Measurements from ENCODE around the gene GPRC5B.

GPRC5B gene

GRCh38 chr16:19898166-19898565 is 13.5 kb upstream of the GPRC5B start:
- DNase-seq (ENCODE audit: low read depth), result no peak

- DNase-seq (ENCODE audit: low read depth), result no peak
These were observed 12.3 kb upstream of the GPRC5B start for GRCh38 chr16:19896951-19897350.

- DNase-seq (ENCODE audit: low read depth), result no peak
These were observed 9.9 kb upstream of the GPRC5B start for GRCh38 chr16:19894586-19894985.

GRCh38 chr16:19892902-19893301 is 8.3 kb upstream of the GPRC5B start:
- DNase-seq (ENCODE audit: low read depth), result no peak

GRCh38 chr16:19890901-19891300 is 6.3 kb upstream of the GPRC5B start:
- no peak for DNase-seq (ENCODE audit: low read depth)

- DNase-seq (ENCODE audit: low read depth), result no peak
These were observed 4.2 kb upstream of the GPRC5B start for GRCh38 chr16:19888834-19889233.

GRCh38 chr16:19886073-19886941 is 1.7 kb upstream of the GPRC5B start:
- DNase-seq (ENCODE audit: low read depth), result peak; percentile 62

- no peak for DNase-seq (ENCODE audit: low read depth)
These were observed 914 bp upstream of the GPRC5B start for GRCh38 chr16:19885451-19886072.

- no peak for DNase-seq (ENCODE audit: low read depth)
These were observed 622 bp downstream of the GPRC5B start for GRCh38 chr16:19883966-19884485.

GRCh38 chr16:19883296-19883965 is 1.2 kb downstream of the GPRC5B start:
- DNase-seq (ENCODE audit: low read depth), result no peak

GRCh38 chr16:19882646-19883045 is 2.0 kb downstream of the GPRC5B start:
- DNase-seq (ENCODE audit: low read depth), result no peak

- DNase-seq (ENCODE audit: low read depth), result no peak
These were observed 2.5 kb downstream of the GPRC5B start for GRCh38 chr16:19882186-19882585.

- no peak for DNase-seq (ENCODE audit: low read depth)
These were observed 2.9 kb downstream of the GPRC5B start for GRCh38 chr16:19881783-19882182.

GRCh38 chr16:19881028-19881427 is 3.6 kb downstream of the GPRC5B start:
- DNase-seq (ENCODE audit: low read depth), result no peak

- DNase-seq (ENCODE audit: low read depth), result no peak
These were observed 5.3 kb downstream of the GPRC5B start for GRCh38 chr16:19879241-19879792.

GRCh38 chr16:19878757-19879156 is 5.9 kb downstream of the GPRC5B start:
- no peak for DNase-seq (ENCODE audit: low read depth)

GRCh38 chr16:19876501-19877059 is 8.1 kb downstream of the GPRC5B start:
- no peak for DNase-seq (ENCODE audit: low read depth)

GRCh38 chr16:19875900-19876299 is 8.7 kb downstream of the GPRC5B start:
- no peak for DNase-seq (ENCODE audit: low read depth)

GRCh38 chr16:19874851-19875546 is 9.6 kb downstream of the GPRC5B start:
- no peak for DNase-seq (ENCODE audit: low read depth)

- no peak for DNase-seq (ENCODE audit: low read depth)
These were observed 10.6 kb downstream of the GPRC5B start for GRCh38 chr16:19874026-19874425.

GRCh38 chr16:19872935-19873334 is 11.7 kb downstream of the GPRC5B start:
- no peak for DNase-seq (ENCODE audit: low read depth)
